Ovary (tissue), 3 donors: ENCODE results near the gene HDAC6.
A peak's percentile ranks its signal among the peaks of the same experiment; 100 is the strongest.

Source experiments
- CTCF ChIP-seq, 3 donors: fragments of 450-650 bp in 2 of 3; fragments of 200-600 bp in 1 of 3; IDR thresholded peaks; one replicate each; pipeline versions ENCODE4 v1.5.1 to v1.8.0; 2016 to 2022; ENCODE audit warnings: antibody characterized with exemption in 3 of 3, mild to moderate bottlenecking in 1 of 3
- EP300 ChIP-seq: sonication (generic); formaldehyde crosslinking; IDR thresholded peaks from one replicate; pipeline ENCODE4 v1.6.1; 2017; ENCODE audit warnings: antibody characterized with exemption
- POLR2A ChIP-seq: fragments of 450-650 bp; IDR thresholded peaks from one replicate; pipeline ENCODE4 v1.6.1; 2017; ENCODE audit warnings: antibody characterized with exemption, mild to moderate bottlenecking, moderate library complexity
- donor health status: DM: no; HTN: no; CAD: no.

- peak in 1 of 3 donors; percentile 19 for TF ChIP-seq CTCF (IDR thresholded peaks at IDR 0.05)
- no peak for TF ChIP-seq EP300
- TF ChIP-seq POLR2A = peak; percentile 67
Observed at GRCh38 chrX:48802089-48802904, 430 bp downstream of the HDAC6 start.
